DMS53 (cell line): ENCODE results near the gene ZMYND8.
"Not testable (repeated sequence)": the region's sequence is repeated elsewhere in the genome, so short reads cannot be mapped to it uniquely, and the experiment has no call there.

Source experiments
- DNase-seq: peaks from one replicate; lab custom pipeline; 2025; lab: John Stamatoyannopoulos, UW

The ZMYND8 gene

DNA sequence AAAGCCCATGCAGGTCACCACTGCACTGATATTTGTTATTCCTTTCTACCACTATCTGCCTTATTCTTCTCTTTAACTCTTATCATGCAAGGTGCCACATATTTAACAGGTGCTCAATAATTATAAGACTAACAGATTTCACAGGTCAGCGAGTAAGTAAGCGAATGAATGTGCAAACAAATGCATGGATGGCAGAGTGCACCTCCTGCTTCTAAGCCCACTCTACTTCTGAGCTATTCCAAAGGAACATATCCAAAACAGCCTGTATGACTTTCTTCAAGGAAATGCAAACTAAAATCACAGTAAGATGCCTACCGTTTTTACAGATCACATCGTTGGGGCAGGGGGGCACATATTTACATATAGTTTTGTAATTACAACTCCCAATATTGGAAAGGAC lies 71.3 kb downstream of the ZMYND8 start:
- no peak for DNase-seq

DNA sequence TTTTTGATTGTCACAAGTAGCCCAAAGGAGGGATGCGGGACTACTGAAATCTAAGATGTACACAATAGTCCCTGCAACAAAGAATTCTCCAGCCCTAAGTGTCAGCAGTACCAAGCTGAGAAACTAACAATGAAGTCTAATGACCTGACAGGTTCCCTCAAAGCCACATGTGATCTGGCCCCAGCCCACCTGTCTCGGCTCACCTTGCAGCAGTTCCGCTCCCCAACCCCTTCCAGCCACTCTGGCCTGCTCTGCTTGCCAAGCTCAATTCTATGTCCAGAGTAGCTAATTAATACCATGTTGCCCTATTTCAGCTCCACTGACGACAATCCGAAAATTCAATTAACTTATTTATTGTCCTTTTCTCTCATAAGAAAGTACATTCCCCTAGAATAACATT lies 72.1 kb downstream of the ZMYND8 start:
- DNase-seq: no peak

DNA sequence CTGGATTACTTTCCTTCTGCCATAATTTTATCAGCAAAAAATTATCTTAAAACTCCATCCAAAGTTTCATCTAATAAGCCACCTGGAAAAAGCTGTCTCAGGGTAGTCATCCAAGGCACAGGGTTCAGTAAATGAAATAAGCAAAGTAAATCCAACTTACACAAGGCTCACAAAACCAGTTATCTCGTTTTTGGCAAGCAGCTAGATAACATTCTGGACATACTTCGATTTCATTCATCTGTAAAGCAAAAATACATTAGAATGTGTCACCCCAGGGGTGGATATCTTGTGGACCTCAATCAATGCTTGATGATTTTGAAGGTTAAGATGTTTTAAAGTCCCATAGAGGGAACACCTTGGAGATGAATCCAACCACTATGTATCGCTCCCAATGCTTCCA lies 73.1 kb downstream of the ZMYND8 start:
- DNase-seq: no peak

DNA sequence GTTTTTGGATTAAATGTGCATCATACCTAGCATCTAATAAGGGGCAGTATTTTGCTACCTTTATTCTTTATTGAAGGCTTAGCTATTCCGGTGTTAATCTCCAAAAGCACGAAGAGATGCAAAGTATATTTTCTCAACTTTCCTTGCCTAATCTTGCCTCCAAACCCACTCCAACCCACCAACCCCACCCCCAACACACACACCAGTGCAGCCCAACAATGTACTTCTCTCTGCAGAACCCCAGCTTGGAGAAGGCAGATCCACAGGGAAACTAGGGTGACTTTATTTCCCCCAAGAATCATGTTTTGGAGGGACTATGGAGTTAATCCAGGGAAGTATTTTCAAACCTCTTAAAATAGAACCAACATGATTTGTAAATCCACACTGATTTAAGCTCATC lies 73.6 kb downstream of the ZMYND8 start:
- no peak for DNase-seq

DNA sequence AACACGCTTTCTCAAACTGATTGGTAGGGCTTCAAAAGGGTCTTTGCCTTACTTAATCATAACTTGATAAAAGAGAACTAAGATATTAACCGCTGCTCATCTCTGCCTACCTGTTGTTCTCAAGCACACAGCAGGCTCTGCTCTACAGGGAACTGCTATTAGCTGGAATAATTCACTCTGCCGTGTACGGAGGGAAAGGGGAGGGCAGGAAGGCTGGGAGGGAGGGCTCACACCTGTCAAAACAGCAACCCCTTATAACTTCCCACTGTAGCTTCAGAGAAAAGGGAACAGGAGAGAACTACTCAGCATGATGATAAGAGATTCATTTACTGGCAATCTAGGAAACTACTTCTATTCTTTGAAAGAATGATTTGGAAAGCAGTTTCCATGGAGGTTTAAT lies 75.1 kb downstream of the ZMYND8 start:
- DNase-seq: no peak

DNA sequence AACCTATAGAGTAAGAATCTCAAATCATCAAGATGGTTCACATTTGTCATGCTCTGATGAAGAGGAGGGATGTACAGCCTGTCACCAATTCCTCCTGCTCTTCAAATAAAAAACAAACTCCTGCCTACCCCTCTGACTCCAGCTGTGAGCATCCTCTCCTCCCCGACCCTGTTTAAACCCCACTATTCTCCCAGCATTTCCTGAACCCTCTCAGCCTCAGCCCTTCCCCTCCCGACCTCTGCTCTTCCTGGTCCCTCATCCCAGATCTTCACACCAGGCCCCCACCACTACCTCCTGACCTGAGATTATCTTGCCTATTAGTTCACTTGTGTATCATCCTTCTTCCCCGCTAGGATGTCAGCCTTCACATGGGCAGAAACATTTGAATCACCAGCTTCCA lies 75.8 kb downstream of the ZMYND8 start:
- no peak for DNase-seq

DNA sequence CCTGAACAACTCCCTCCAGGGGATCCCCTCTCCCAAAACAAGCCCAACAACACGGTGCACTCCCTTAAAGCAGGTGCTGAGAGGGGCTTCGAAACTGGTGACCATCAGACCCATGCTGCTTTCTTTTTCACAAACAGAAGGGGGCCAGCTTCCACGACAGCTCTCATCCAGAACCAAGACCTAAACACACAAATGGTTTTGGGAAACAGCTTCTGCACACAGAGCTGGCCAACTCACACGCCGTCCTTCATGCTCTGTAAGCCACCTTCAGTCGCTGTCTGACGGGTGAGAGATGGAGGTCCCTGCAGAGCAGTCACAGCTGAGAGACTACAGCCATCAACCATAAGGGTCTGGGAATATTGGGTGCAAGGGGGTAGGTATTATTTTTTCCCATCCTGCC lies 76.3 kb downstream of the ZMYND8 start:
- no peak for DNase-seq

DNA sequence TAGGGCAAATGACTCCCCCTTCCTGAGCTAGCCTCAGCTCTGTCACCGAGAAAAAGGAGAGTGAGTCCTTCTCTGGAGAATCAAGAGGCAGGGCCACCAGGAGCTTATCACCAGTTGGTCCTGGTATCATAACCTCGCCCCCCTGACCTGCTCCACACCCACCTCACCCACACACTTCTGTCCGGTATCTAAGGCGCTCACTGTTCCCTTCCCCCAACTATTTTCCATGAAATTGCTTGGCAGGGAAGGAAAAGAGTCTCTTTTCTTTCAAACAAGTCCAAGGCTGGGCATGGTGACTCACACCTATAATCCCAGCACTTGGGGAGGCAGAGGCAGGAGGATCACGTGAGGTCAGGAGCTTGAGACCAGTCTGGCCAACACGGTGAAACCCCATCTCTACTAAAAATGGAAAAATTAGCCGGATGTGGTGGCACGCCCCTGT lies 77.6 kb downstream of the ZMYND8 start:
- DNase-seq: no peak

DNA sequence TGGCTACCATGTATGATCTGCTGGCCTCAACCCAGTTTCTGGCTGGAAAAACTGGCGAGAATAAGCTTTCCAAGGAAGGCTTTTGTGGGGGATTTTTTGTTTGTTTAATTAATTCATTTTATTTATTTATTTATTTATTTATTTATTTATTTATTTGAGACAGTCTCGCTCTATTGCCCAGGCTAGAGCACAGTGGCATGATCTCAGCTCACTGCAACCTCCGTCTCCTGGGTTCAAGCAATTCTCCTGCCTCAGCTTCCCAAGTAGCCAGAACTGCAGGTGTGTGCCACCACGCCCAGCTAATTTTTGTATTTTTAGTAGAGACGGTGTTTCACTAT lies 79.0 kb downstream of the ZMYND8 start:
- not testable (repeated sequence) for DNase-seq

DNA sequence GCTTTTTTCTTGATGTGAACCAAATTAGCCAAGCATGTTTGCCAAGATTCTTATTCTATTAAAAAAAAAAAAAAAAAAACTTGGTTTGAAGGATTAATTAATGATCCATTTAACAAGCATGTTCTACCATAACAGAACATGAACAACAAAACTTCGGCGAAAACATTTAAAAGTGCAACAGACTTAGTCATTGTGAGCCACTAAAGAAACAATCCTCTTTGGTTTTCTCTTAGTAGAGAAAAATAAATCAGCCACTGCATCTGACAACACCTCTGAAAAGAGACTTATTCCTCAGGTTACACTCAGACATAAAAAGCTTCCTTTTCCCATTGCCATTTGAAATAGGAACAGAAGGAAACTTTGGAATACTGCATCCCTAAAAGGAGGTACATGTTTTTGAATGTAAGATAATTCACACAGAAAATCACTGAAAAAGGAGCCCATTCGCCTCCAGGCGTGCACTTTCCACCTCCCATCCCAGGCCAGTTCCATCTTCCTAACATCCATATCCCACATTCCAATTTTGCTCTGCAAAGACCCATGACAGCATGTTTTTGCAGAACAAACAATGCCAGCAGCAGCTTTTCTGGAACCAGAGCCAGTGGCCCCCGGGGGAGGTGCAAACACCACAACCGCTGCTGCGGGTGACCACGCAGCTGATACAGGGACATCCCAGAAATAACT lies 79.5 kb downstream of the ZMYND8 start:
- no peak for DNase-seq

DNA sequence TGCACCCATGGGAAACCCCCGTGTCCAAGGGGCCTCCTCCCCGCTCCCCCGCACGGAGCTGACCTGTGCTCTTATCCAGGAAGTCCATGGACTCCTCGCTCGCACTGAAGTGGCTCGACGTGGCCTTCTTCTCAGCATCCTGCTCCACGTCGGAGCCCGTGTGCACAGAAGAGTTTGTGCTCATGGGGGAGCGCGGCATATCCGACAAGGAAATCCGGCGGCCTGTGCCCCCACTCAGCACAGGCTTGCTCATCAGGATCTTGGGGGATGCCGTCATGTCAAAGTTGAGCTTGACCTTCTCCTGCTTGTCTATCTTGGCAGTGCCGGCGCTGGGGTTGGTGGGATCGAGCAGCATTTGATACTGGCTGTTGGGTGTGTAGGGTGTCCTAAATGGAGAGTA lies 80.2 kb downstream of the ZMYND8 start:
- no peak for DNase-seq

DNA sequence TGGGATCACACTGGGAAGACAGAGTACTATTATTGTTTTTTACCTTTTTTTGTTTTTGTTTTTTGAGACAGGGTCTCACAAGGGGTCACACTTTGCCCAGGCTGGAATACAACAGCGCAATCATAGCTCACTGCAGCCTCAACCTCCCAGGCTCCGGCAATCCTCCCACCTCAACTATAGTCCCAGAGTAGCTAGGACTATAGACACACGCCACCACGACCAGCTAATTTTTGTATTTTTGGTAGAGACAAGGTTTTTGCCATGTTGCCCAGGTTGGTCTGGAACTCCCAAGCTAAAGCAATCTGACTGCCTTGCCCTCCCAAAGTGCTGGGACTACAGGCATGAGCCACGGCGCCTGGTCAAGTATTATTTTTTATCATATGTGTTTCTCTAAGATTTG lies 81.0 kb downstream of the ZMYND8 start:
- no peak for DNase-seq

DNA sequence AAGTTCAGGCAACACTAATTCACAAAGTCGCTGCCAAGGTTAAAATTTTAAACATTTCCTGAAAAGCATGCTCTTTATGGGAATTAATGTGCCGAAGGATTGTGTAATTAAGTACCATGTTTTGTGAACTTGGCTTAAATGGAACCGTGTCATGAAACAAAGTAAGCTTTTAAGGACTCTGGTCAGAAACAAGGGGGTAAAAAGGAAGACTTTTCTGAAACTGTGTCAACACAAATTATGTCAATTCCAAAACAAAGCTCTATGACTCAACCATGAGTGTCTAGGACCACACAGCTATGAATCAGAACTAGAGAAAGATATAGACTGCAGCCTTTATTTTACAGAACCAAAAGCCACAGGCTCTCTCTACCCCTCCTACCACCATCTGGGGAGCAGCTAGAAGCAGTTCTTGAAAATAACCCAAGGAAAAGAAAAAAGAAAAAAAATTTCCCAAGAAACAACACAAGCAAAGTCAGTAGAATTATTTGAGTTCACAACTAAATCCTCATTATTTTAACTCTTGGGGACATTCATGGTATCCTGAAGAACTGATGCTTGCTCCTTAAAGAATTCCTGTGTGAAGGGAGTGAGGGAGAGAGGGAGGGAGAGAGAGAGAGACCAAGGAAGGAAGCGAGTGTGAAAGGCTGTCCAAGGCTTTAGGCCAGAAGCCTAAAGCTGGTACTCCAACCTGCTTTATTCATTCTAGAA lies 81.9 kb downstream of the ZMYND8 start:
- peak; percentile 76 for DNase-seq

DNA sequence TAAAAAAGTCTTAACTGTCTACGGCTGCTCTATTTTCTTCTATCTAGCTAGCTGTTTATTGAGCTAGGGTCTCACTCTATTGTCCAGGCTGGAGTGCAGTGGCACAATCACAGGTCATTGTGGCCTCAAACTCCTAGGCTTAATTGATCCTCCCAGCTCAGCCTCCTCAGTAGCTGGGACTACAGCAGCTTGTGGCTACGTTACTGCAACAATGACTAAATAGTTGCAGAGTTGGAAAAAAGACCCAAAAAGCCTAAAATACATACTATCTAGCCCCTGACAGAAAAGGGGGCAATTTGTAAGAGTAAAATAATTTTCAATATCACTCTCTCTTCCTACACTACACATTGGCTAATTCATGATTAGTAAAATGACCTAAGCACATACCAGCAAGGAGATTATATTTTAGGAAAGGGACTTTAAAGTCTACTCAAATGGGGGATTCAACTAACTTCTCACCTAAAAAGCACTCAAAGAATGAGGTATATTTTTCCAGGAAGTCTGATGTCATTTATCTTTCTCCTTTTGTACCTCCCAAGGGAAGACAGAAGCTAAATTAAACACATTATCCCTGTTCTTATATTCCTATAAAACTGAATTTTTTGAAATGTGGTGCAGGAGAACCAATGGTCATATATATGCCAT lies 82.8 kb downstream of the ZMYND8 start:
- no peak for DNase-seq

DNA sequence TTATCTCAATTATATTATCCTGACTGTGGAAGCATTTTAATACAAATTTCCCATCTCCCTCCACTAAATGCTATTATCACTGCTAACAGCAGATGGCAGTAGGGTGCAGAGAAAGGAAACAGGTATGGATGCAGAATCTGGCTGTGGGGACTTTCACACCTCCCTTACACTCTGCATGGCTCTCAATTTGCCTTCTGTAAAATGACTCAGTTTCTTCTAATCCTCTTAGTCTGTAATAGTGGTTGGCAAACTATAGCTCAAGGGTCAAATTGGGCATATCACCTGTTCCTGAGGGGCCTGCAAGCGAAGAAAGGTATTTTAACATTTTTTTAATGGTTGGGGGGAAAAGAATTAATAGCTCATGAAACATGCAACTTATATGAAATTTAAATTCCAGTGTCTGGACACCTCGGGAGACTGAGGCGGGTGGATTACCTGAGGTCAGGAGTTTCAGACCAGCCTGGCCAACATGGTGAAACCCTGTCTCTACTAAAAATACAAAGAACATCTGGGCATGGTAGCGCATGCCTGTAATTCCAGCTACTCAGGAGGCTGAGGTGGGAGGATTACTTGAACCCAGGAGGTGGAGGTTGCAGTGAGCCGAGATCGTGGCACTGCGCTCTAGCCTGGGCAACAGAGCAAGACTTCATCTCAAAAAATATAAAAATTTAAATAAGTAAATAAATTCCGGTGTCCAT lies 83.5 kb downstream of the ZMYND8 start:
- peak; percentile 86 for DNase-seq

DNA sequence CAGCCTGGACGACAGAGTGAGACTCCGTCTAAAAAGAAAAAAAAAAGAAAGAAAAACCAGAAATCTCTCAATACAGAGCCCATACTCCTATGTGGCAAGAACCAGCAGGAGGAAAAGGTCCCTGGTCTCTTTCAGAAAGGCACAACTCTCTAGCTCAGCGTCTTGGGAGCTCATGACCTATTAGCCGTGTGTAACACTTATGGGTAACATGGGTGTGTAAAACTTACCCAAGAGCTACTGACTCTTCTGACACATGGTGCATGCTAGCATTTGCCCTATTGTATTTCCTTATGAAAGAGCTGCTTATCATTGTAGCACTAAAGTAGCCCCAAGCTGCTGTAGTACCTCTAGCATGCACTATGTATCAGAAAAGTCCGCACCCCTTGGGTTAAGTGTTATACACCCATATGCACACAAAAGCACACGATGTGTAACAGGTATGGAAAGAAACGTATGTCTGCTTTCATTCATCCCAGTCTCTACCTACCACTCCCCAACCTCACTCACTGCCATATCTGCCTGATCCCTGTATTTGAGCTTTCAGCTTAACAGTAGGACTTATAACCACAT lies 85.4 kb downstream of the ZMYND8 start:
- no peak for DNase-seq

DNA sequence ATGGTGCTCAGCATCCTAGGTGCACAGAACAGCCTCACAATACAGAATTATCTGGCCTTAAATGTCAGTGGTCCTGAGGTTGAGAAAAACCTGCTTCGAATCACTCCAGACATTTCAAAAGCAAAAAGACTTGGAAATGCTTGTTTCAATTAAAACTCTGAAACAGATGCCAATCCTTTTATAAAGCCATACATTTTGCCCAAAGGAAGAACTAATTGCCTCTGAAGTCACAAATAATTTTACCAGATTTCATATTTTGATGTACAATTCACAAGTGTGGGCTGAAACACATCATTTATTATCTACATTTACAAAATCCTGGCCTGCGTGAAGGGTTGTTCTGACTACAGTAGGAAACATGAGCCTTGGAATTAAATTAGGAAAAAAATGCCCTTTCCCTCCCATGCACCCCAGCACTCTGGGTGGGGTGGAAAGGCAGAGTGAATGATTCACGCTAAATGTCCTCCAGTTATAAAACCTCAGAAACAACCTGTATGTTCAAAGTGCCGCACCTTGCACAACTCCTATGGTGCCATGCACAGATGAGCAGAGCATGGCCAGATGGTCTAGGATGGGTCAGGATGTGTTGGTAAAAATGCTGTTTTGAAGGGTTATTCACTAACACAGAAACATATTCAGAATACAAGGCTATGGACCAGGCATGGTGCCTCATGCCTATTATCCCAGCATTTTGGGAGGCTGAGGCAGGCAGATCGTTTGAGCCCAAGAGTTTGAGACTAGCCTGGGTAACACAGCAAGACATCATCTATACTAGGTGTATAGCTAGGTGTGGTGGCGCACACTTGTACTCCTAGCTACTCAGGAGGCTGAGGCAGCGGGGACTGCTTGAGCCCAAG lies 87.0 kb downstream of the ZMYND8 start:
- no peak for DNase-seq

DNA sequence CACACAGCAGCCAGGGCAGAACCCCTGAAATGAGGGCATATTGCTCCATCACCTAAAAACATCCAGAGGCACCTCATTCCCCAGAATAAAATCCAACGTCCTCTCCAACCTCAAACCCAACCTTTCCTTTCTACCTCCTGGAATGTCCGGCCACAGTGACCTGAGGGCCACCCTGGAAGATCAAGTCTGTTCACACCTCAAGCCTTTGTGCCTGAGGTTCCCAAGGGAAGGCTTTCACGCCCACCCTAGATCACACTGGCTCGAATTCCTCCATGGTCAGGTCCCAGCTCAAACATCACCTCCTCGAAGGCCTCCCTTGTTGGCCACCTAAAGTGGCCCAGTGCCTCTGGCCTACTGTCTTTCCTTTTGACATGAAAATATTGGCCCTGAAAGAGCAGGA lies 88.9 kb downstream of the ZMYND8 start:
- no peak for DNase-seq

DNA sequence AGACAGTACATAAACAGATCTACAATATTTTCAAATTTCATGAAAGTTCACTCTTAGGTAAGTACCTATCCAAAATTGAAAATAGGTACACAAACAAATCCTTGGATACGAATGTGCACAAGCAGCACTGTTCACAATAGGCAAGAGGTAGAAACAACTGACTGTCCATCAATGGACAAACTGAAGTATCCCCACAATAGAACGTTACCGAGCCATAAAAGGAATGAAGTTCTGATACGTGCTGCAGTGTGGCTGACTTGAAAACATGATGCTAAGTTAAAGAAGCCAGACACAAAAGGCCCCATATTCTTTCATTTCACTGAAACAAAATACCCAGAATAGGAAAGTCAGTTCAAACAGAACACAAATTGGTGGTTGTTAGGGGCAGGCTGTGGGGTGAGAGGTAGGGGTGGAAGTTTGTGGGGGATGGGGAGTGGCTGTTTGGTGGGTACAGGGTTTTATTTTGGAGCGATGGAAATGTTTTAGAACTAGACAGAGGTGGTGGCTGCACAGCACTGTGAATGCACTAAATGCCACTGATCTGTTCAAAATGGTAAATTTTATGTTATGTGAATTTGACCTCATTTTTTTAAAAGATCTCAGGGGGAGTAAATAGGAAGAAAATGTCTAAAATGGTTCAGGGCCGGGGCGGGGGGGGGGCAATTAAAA lies 89.5 kb downstream of the ZMYND8 start:
- no peak for DNase-seq

DNA sequence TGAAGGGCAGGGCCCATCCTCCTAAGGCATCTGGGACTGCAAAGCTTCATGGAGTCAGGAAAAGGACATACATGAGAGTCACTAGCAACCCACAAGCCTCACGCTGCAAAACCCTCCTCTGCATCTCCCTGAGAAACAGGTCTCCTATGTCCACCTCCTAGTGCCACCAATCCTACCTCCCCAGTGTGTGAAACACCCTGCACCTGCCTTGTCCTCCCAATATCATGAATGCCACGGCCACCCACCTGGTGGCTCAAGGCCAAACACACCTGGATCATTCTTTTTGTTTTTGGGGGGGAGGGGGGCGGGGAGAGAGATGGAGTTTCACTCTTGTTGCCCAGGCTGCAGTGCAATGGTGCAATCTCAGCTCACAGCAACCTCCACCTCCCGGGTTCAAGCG lies 90.5 kb downstream of the ZMYND8 start:
- DNase-seq: no peak

DNA sequence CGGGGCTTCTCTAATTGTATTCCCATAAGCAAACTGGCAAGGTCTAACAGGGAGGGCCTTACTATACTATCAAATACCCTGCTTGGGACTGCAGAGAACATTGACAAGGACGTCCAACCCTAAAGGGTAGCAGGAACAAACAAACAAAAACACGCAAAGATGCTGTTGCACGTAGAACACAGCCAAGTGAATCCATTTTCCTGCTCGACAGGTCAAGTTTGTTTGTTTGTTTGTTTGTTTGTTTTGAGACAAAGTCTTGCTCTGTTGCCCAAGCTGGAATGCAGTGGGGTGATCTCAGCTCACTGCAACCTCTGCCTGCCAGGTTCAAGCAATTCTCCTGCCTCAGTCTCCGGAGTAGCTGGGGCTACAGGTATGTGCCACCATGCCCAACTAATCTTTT lies 91.3 kb downstream of the ZMYND8 start:
- DNase-seq: no peak
